Activated naive CD4-positive, alpha-beta T cell treated with anti-CD3 and anti-CD28 coated beads, Interleukin-2, amount 10 ng/mL, durations not matched to agents 7 days and 5 days (primary cell): Measurements from ENCODE around the gene COQ8B.
"Not testable (repeated sequence)": the region's sequence is repeated elsewhere in the genome, so short reads cannot be mapped to it uniquely, and the experiment has no call there.

Source experiments
- CTCF ChIA-PET: fragments of 350-600 bp; sonication (Branson Sonifier 250); formaldehyde crosslinking; loops from one replicate; lab custom pipeline; 2021; ENCODE audit warnings: antibody characterized with exemption; lab: Charles Lee
- DNase-seq: peaks from one replicate; pipeline ENCODE4 v3.0.0-alpha.2; 2020
- H3K27ac Mint-ChIP-seq: one replicate; pipeline ENCODE4 v1.8.0; 2021; ENCODE audit warnings: mild to moderate bottlenecking, moderate library complexity, mixed read lengths
- H3K27me3 Mint-ChIP-seq: one replicate; pipeline ENCODE4 v1.8.0; 2021; ENCODE audit warnings: mild to moderate bottlenecking, mixed read lengths
- H3K36me3 Mint-ChIP-seq: one replicate; pipeline ENCODE4 v1.8.0; 2021; ENCODE audit warnings: mixed read lengths
- H3K4me1 Mint-ChIP-seq: one replicate; pipeline ENCODE4 v1.8.0; 2021; ENCODE audit warnings: mixed read lengths
- H3K4me3 Mint-ChIP-seq: one replicate; pipeline ENCODE4 v1.8.0; 2021; ENCODE audit warnings: mild to moderate bottlenecking, moderate library complexity, mixed read lengths
- H3K9me3 Mint-ChIP-seq: one replicate; pipeline ENCODE4 v1.8.0; 2021; ENCODE audit warnings: mixed read lengths

COQ8B gene

GRCh38 chr19:40736661-40737060 is 20.0 kb upstream of the COQ8B start:
- CTCF ChIA-PET = interaction anchor here (0.7 to 1.3 kb wide), 2 partner anchors 41 to 856 kb away, joined by 3 read pairs; partner anchors contain the start of gene RAB4B
- H3K27ac Mint-ChIP-seq = no peak overlapping the region
- no peak overlapping the region for H3K4me3 Mint-ChIP-seq
- no peaks in the 10 kb centered on the region for H3K4me1 Mint-ChIP-seq
- no peaks in the 10 kb centered on the region for H3K9me3 Mint-ChIP-seq
- H3K36me3 Mint-ChIP-seq = peaks cover 23% of the 10 kb centered on the region
- H3K27me3 Mint-ChIP-seq = no peaks in the 10 kb centered on the region
- no peak for DNase-seq

GRCh38 chr19:40735013-40735771 is 18.5 kb upstream of the COQ8B start:
- H3K9me3 Mint-ChIP-seq = no peaks in the 10 kb centered on the region
- no peak for DNase-seq
- H3K27ac Mint-ChIP-seq = no peak overlapping the region
- H3K4me3 Mint-ChIP-seq = no peak overlapping the region
- CTCF ChIA-PET = interaction anchor here (0.6 kb wide), 1 partner anchor 410 kb away, joined by 3 read pairs; no protein-coding TSS in a partner anchor
- H3K4me1 Mint-ChIP-seq = no peaks in the 10 kb centered on the region
- H3K27me3 Mint-ChIP-seq = no peaks in the 10 kb centered on the region
- H3K36me3 Mint-ChIP-seq = peaks cover 29% of the 10 kb centered on the region

- CTCF ChIA-PET = no interaction called here
- no peaks in the 10 kb centered on the region for H3K9me3 Mint-ChIP-seq
- no peak overlapping the region for H3K27ac Mint-ChIP-seq
- H3K4me1 Mint-ChIP-seq = no peaks in the 10 kb centered on the region
- H3K36me3 Mint-ChIP-seq = peaks cover 35% of the 10 kb centered on the region
- H3K27me3 Mint-ChIP-seq = no peaks in the 10 kb centered on the region
- no peak for DNase-seq
- H3K4me3 Mint-ChIP-seq = no peak overlapping the region
Observed at GRCh38 chr19:40733149-40733548, 16.5 kb upstream of the COQ8B start.

GRCh38 chr19:40732304-40732703 is 15.6 kb upstream of the COQ8B start:
- peaks cover 38% of the 10 kb centered on the region for H3K36me3 Mint-ChIP-seq
- CTCF ChIA-PET = interaction anchor here (0.6 kb wide), 1 partner anchor 111 kb away, joined by 3 read pairs; no protein-coding TSS in a partner anchor
- H3K27me3 Mint-ChIP-seq, H3K4me3 Mint-ChIP-seq, H3K27ac Mint-ChIP-seq, H3K9me3 Mint-ChIP-seq, H3K4me1 Mint-ChIP-seq, DNase-seq: not testable (repeated sequence)

GRCh38 chr19:40730065-40730464 is 13.4 kb upstream of the COQ8B start:
- peaks cover 38% of the 10 kb centered on the region for H3K36me3 Mint-ChIP-seq
- H3K27ac Mint-ChIP-seq, DNase-seq, H3K4me1 Mint-ChIP-seq, H3K27me3 Mint-ChIP-seq, H3K4me3 Mint-ChIP-seq, H3K9me3 Mint-ChIP-seq: not testable (repeated sequence)
- CTCF ChIA-PET = interaction anchor here (1.0 to 1.6 kb wide), 2 partner anchors 72 to 77 kb away, joined by 3 read pairs; no protein-coding TSS in a partner anchor

- Mint-ChIP-seq H3K27me3 (no peaks in the 10 kb centered on the region), H3K9me3 (no peaks in the 10 kb centered on the region), H3K4me3 (no peak overlapping the region), H3K4me1 (peaks cover 11% of the 10 kb centered on the region), H3K36me3 (peaks cover 38% of the 10 kb centered on the region), H3K27ac (no peak overlapping the region)
- CTCF ChIA-PET = no interaction called here
- DNase-seq = no peak
Observed at GRCh38 chr19:40726279-40726678, 9.6 kb upstream of the COQ8B start.

- Mint-ChIP-seq H3K36me3 (peaks cover 38% of the 10 kb centered on the region), H3K4me3 (no peak overlapping the region), H3K9me3 (no peaks in the 10 kb centered on the region), H3K4me1 (peaks cover 24% of the 10 kb centered on the region), H3K27me3 (no peaks in the 10 kb centered on the region), H3K27ac (no peak overlapping the region)
- CTCF ChIA-PET = no interaction called here
- no peak for DNase-seq
Observed at GRCh38 chr19:40724855-40725254, 8.2 kb upstream of the COQ8B start.

- Mint-ChIP-seq H3K4me1 (peaks cover 29% of the 10 kb centered on the region), H3K27ac (no peak overlapping the region), H3K27me3 (no peaks in the 10 kb centered on the region), H3K36me3 (peaks cover 38% of the 10 kb centered on the region), H3K9me3 (no peaks in the 10 kb centered on the region), H3K4me3 (no peak overlapping the region)
- CTCF ChIA-PET = no interaction called here
- no peak for DNase-seq
Observed at GRCh38 chr19:40724315-40724714, 7.6 kb upstream of the COQ8B start.

- H3K27ac Mint-ChIP-seq = no peak overlapping the region
- no peak overlapping the region for H3K4me3 Mint-ChIP-seq
- no peak for DNase-seq
- H3K27me3 Mint-ChIP-seq = no peaks in the 10 kb centered on the region
- peaks cover 36% of the 10 kb centered on the region for H3K36me3 Mint-ChIP-seq
- CTCF ChIA-PET = no interaction called here
- no peaks in the 10 kb centered on the region for H3K9me3 Mint-ChIP-seq
- H3K4me1 Mint-ChIP-seq = peaks cover 35% of the 10 kb centered on the region
Observed at GRCh38 chr19:40723661-40724254, 7.1 kb upstream of the COQ8B start.

- Mint-ChIP-seq H3K27ac (no peak overlapping the region), H3K27me3 (no peaks in the 10 kb centered on the region), H3K36me3 (peaks cover 26% of the 10 kb centered on the region), H3K4me3 (no peak overlapping the region), H3K4me1 (peaks cover 49% of the 10 kb centered on the region), H3K9me3 (no peaks in the 10 kb centered on the region)
- DNase-seq = no peak
- CTCF ChIA-PET = interaction anchor here (0.6 to 2.2 kb wide), 3 partner anchors 83 to 112 kb away, joined by 3 to 5 read pairs (median 3); no protein-coding TSS in a partner anchor
Observed at GRCh38 chr19:40721936-40722661, 5.4 kb upstream of the COQ8B start.

GRCh38 chr19:40721140-40721486 is 4.4 kb upstream of the COQ8B start:
- H3K4me3 Mint-ChIP-seq = no peak overlapping the region
- H3K27ac Mint-ChIP-seq = no peak overlapping the region
- CTCF ChIA-PET = interaction anchor here (2.2 kb wide), 1 partner anchor 86 kb away, joined by 5 read pairs; no protein-coding TSS in a partner anchor

GRCh38 chr19:40719414-40719894 is 2.8 kb upstream of the COQ8B start:
- CTCF ChIA-PET = no interaction called here
- no peak overlapping the region for H3K4me3 Mint-ChIP-seq
- no peak for DNase-seq
- H3K27ac Mint-ChIP-seq = no peak overlapping the region
- no peaks in the 10 kb centered on the region for H3K27me3 Mint-ChIP-seq
- no peaks in the 10 kb centered on the region for H3K9me3 Mint-ChIP-seq
- peaks cover 71% of the 10 kb centered on the region for H3K4me1 Mint-ChIP-seq
- peaks cover 21% of the 10 kb centered on the region for H3K36me3 Mint-ChIP-seq

More at GRCh38 chr19:40721140-40721486, 4.4 kb upstream of the COQ8B start:
- H3K27me3 Mint-ChIP-seq = no peaks in the 10 kb centered on the region
- peaks cover 21% of the 10 kb centered on the region for H3K36me3 Mint-ChIP-seq
- no peak for DNase-seq
- no peaks in the 10 kb centered on the region for H3K9me3 Mint-ChIP-seq
- H3K4me1 Mint-ChIP-seq = peaks cover 54% of the 10 kb centered on the region

GRCh38 chr19:40718774-40719391 is 2.2 kb upstream of the COQ8B start:
- Mint-ChIP-seq H3K27me3 (no peaks in the 10 kb centered on the region), H3K36me3 (peaks cover 21% of the 10 kb centered on the region), H3K4me3 (peak overlapping the region; percentile 89), H3K9me3 (no peaks in the 10 kb centered on the region), H3K4me1 (peaks cover 77% of the 10 kb centered on the region), H3K27ac (no peak overlapping the region)
- CTCF ChIA-PET = no interaction called here
- no peak for DNase-seq
